GM23338 (cell line): ENCODE measurements around the gene ZNF485. TPM values are rescaled to one million over a fixed set of nuclear protein-coding genes. Genes with fewer than 3 reads are reported as not detected.
"Not testable (repeated sequence)": the region's sequence is repeated elsewhere in the genome, so short reads cannot be mapped to it uniquely, and the experiment has no call there.

ENCODE experiments used
- ATAC-seq: fragments of 200-7000 bp; cut with Tn5 transposase; 3 replicates; pipeline ENCODE4 v1.9.1; 2020
- DNase-seq: peaks from one replicate; pipeline ENCODE4 v3.0.0-alpha.2; 2015; ENCODE audit warnings: low spot score
- H2AFZ ChIP-seq: fragments of 200-600 bp; sonication (generic); 2 replicates; pipeline ENCODE4 v1.8.0; 2016; ENCODE audit warnings: antibody characterized with exemption, mild to moderate bottlenecking, moderate library complexity
- H3F3A ChIP-seq: fragments of 200-600 bp; sonication (generic); replicated peaks from 2 replicates; pipeline ENCODE4 v1.8.0; 2017; ENCODE audit warnings: antibody characterized with exemption, mixed run types, low read depth
- H3K27ac ChIP-seq: fragments of 200-600 bp; sonication (generic); 2 replicates; pipeline ENCODE4 v1.6.1; 2016; ENCODE audit warnings: low read depth
- H3K27me3 ChIP-seq: fragments of 200-600 bp; sonication (generic); 2 replicates; pipeline ENCODE4 v1.8.0; 2016; ENCODE audit warnings: mild to moderate bottlenecking, mixed run types, moderate library complexity; ENCODE audit not compliant: insufficient read depth
- H3K36me3 ChIP-seq: fragments of 200-600 bp; sonication (generic); 2 replicates; pipeline ENCODE4 v1.8.0; 2016; ENCODE audit warnings: mild to moderate bottlenecking; ENCODE audit not compliant: insufficient read depth
- H3K4me1 ChIP-seq: fragments of 200-600 bp; sonication (generic); 2 replicates; pipeline ENCODE4 v1.8.0; 2016; ENCODE audit warnings: mild to moderate bottlenecking, moderate library complexity; ENCODE audit not compliant: insufficient read depth
- H3K4me2 ChIP-seq: fragments of 200-600 bp; sonication (generic); 2 replicates; pipeline ENCODE4 v1.7.1; 2017; ENCODE audit warnings: mixed run types
- H3K4me3 ChIP-seq: fragments of 200-600 bp; sonication (generic); 2 replicates; pipeline ENCODE4 v1.6.1; 2016; ENCODE audit warnings: mixed run types
- H3K79me2 ChIP-seq: fragments of 200-600 bp; sonication (generic); replicated peaks from 2 replicates; pipeline ENCODE4 v1.8.0; 2017; ENCODE audit warnings: mild to moderate bottlenecking; ENCODE audit not compliant: insufficient read depth
- H3K9me2 ChIP-seq: fragments of 200-600 bp; sonication (generic); 2 replicates; pipeline ENCODE4 v1.8.0; 2017; ENCODE audit not compliant: insufficient read depth
- H4K20me1 ChIP-seq: fragments of 200-600 bp; sonication (generic); replicated peaks from 2 replicates; pipeline ENCODE4 v1.8.0; 2017; ENCODE audit warnings: mild to moderate bottlenecking; ENCODE audit not compliant: insufficient read depth
- H3K27ac Mint-ChIP-seq: 2 replicates; pipeline ENCODE4 v1.8.0; 2020; ENCODE audit warnings: inconsistent platforms, mild to moderate bottlenecking, moderate library complexity, mixed read lengths
- H3K27me3 Mint-ChIP-seq: 3 replicates; pipeline ENCODE4 v1.8.0; 2022; ENCODE audit warnings: low read depth, mild to moderate bottlenecking, moderate library complexity, mixed read lengths, inconsistent platforms; ENCODE audit not compliant: insufficient read depth, poor library complexity
- H3K36me3 Mint-ChIP-seq: 3 replicates; pipeline ENCODE4 v1.8.0; 2021; ENCODE audit warnings: low read depth, mild to moderate bottlenecking, inconsistent platforms, moderate library complexity, mixed read lengths
- H3K4me1 Mint-ChIP-seq: 3 replicates; pipeline ENCODE4 v1.8.0; 2020; ENCODE audit warnings: mild to moderate bottlenecking, inconsistent platforms, mixed read lengths
- H3K4me3 Mint-ChIP-seq: 3 replicates; pipeline ENCODE4 v1.8.0; 2021; ENCODE audit warnings: moderate library complexity, mild to moderate bottlenecking, inconsistent platforms, mixed read lengths
- H3K9me3 Mint-ChIP-seq: 3 replicates; pipeline ENCODE4 v1.8.0; 2020; ENCODE audit warnings: moderate library complexity, mild to moderate bottlenecking, inconsistent platforms, mixed read lengths
- CREB1 ChIP-seq: fragments of 250-450 bp; sonication (Bioruptor Pico); IDR thresholded peaks from 2 replicates; pipeline ENCODE4 v1.5.0; 2020; ENCODE audit warnings: low read depth, mild to moderate bottlenecking, moderate library complexity
- ETS1 ChIP-seq: IDR thresholded peaks from 2 replicates; pipeline ENCODE4 v1.6.1; 2016; ENCODE audit warnings: antibody characterized with exemption
- JUNB ChIP-seq: IDR thresholded peaks from one replicate; pipeline ENCODE4 v1.6.1; 2016; ENCODE audit warnings: antibody characterized with exemption; ENCODE audit not compliant: unreplicated experiment
- REST ChIP-seq: IDR thresholded peaks from one replicate; pipeline ENCODE4 v1.6.1; 2018; ENCODE audit warnings: antibody characterized with exemption; ENCODE audit not compliant: unreplicated experiment
- ZNF331 ChIP-seq: fragments of 250-450 bp; sonication (Bioruptor Pico); IDR thresholded peaks from 2 replicates; pipeline ENCODE4 v1.5.0; 2020; ENCODE audit warnings: low read depth, mild to moderate bottlenecking, moderate library complexity
- polyA plus RNA-seq: library from polyadenylated mRNA; unstranded; fragments of >200 nt; fragmentation: Nextera tagmentation; extraction: Ambion mirVana; gene quantifications from 2 replicates; pipeline ENCODE4 v1.2.1, GENCODE V29; 2016
- total RNA-seq: library from RNA; depleted of rRNA; stranded (reverse); fragments of >200 nt; shearing (Covaris generic); gene quantifications from 2 replicates; pipeline ENCODE4 v1.2.3, GENCODE V29; 2014

Gene ZNF485
- total and polyA plus RNA-seq, 2 experiments from 2014 or later: 5.7 to 7.8 TPM

GRCh38 chr10:43585981-43586729 is 20.1 kb upstream of the ZNF485 start:
- Histone ChIP-seq H3K36me3 (no peaks in the 10 kb centered on the region), H3K4me3 (no peak overlapping the region), H3K9me2 (no peaks in the 10 kb centered on the region), H3K27ac (no peak overlapping the region), H3K4me2 (no peak overlapping the region), H3K27me3 (no peaks in the 10 kb centered on the region), H2AFZ (0 out of 2 replicates have a peak overlapping the region, but pooled peaks have one; percentile 23), H3K79me2 (no peaks in the 10 kb centered on the region), H3K4me1 (no peaks in the 10 kb centered on the region), H3F3A (no peaks in the 10 kb centered on the region), H4K20me1 (no peaks in the 10 kb centered on the region)
- H3K4me1 Mint-ChIP-seq: no peaks in the 10 kb centered on the region
- ATAC-seq: no peak
- peaks cover 9% of the 10 kb centered on the region for H3K9me3 Mint-ChIP-seq
- no peaks in the 10 kb centered on the region for H3K36me3 Mint-ChIP-seq
- DNase-seq: no peak
- H3K4me3 Mint-ChIP-seq: no peak overlapping the region
- TF ChIP-seq ETS1: no peak
- no peak for TF ChIP-seq JUNB
- no peak for TF ChIP-seq CREB1 (CRISPR knock-in tag)
- no peak overlapping the region for H3K27ac Mint-ChIP-seq
- peaks cover 8% of the 10 kb centered on the region for H3K27me3 Mint-ChIP-seq

GRCh38 chr10:43586730-43587115 is 19.5 kb upstream of the ZNF485 start:
- not testable (repeated sequence) for H2AFZ ChIP-seq, H3K4me3 ChIP-seq, H3K79me2 ChIP-seq, H3K4me1 ChIP-seq, H4K20me1 ChIP-seq, H3K9me2 ChIP-seq, ATAC-seq, H3K4me1 Mint-ChIP-seq, H3K36me3 ChIP-seq, DNase-seq, H3K4me3 Mint-ChIP-seq, H3K36me3 Mint-ChIP-seq, H3F3A ChIP-seq, H3K27me3 ChIP-seq, H3K27ac ChIP-seq, H3K27ac Mint-ChIP-seq, H3K4me2 ChIP-seq, H3K27me3 Mint-ChIP-seq
- peaks cover 15% of the 10 kb centered on the region for H3K9me3 Mint-ChIP-seq

GRCh38 chr10:43591303-43591904 is 14.8 kb upstream of the ZNF485 start:
- Histone ChIP-seq H3K4me3 (no peak overlapping the region), H3F3A (no peaks in the 10 kb centered on the region), H3K4me2 (no peak overlapping the region), H3K79me2 (no peaks in the 10 kb centered on the region), H3K27me3 (no peaks in the 10 kb centered on the region), H2AFZ (no peak overlapping the region), H3K9me2 (no peaks in the 10 kb centered on the region), H4K20me1 (no peaks in the 10 kb centered on the region), H3K4me1 (no peaks in the 10 kb centered on the region), H3K27ac (no peak overlapping the region), H3K36me3 (no peaks in the 10 kb centered on the region)
- peaks cover 8% of the 10 kb centered on the region for H3K27me3 Mint-ChIP-seq
- H3K27ac Mint-ChIP-seq: no peak overlapping the region
- no peak overlapping the region for H3K4me3 Mint-ChIP-seq
- TF ChIP-seq JUNB: no peak
- TF ChIP-seq ETS1: no peak
- no peak for TF ChIP-seq REST
- no peak for TF ChIP-seq ZNF331
- DNase-seq: no peak
- peaks cover 3% of the 10 kb centered on the region; the same call in 2 of the 3 replicates for H3K36me3 Mint-ChIP-seq
- H3K9me3 Mint-ChIP-seq: peaks cover 35% of the 10 kb centered on the region
- H3K4me1 Mint-ChIP-seq: no peaks in the 10 kb centered on the region
- no peak for ATAC-seq
